ENCODE results near the gene EIF4A3.

The EIF4A3 gene

DNA sequence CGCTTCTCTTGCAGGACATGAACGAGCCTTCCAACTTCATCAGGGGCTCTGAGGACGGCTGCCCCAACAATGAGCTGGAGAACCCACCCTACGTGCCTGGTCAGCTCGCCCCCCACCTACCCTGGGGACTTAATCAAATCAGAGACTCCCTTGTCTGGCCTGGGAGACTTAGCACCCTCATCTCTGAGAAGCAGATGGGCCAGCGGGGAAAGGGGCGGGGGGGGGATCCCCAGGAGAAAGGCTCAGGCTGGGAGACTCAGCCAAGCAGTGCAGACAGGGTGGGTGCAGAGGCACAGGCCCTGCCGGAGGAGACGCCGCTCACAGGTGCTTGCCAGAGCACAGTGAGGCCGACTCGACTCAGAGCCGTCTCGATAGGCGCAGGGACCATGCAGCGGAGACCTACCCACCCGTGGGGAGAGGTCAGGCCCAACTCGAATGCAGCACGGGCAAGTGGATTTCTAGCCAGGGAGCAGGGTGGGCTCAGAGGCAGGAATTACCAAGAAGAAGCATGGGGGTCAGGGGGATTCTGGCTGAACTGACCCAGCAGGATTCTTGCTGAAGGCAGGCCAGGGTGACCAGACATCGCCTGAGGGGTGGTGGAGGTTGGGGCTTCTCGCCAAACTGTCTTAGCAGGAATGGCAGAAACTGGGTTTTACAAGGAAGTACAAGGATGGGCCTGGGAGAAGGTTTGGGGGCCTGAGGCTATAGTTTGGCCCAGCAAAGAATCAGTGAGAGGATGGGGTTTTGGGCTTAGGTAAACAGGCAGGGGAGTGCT, 35.8 kb downstream of the EIF4A3 start:
- no peak for DNase-seq

GRCh38 chr17:80110447-80110812, 36.5 kb downstream of the EIF4A3 start:
- DNase-seq = no peak

DNA sequence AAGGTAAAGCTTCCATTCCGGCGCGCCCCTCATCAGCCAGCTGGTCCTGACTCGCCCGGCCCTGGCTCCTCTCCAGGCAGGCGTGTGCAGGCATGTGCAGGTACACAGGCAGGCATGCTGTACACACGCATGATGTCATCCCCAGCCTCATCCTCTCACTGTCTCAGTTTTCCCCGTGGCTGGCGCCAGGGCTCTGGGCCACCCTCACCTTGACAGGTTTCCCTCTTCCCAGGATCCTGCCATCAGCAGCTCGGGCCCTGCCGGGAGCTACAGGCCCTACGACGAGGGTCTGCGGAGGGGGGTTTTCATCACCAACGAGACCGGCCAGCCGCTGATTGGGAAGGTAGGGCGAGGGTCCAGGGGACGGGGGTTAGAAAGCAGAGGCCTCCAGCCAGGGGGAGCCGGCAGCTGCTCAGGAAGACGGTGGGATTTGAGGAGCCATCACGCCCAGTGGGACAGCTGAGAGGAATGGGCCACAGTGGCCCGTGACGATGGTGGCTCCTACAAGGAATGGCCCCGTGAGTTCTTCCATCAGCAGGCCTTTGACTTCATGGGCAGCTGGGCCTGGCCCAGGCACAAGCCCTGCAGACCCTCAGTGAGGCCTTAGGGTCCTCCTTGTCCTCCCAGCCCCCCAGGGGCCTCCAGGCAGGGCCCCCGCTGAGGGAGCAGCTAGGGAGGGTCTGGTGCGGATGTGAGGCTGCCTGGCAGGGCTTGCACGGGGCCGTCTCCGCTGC, 37.0 kb downstream of the EIF4A3 start:
- DNase-seq = no peak

- no peak for DNase-seq
Measured at GRCh38 chr17:80109066-80109660, 37.8 kb downstream of the EIF4A3 start.

DNA sequence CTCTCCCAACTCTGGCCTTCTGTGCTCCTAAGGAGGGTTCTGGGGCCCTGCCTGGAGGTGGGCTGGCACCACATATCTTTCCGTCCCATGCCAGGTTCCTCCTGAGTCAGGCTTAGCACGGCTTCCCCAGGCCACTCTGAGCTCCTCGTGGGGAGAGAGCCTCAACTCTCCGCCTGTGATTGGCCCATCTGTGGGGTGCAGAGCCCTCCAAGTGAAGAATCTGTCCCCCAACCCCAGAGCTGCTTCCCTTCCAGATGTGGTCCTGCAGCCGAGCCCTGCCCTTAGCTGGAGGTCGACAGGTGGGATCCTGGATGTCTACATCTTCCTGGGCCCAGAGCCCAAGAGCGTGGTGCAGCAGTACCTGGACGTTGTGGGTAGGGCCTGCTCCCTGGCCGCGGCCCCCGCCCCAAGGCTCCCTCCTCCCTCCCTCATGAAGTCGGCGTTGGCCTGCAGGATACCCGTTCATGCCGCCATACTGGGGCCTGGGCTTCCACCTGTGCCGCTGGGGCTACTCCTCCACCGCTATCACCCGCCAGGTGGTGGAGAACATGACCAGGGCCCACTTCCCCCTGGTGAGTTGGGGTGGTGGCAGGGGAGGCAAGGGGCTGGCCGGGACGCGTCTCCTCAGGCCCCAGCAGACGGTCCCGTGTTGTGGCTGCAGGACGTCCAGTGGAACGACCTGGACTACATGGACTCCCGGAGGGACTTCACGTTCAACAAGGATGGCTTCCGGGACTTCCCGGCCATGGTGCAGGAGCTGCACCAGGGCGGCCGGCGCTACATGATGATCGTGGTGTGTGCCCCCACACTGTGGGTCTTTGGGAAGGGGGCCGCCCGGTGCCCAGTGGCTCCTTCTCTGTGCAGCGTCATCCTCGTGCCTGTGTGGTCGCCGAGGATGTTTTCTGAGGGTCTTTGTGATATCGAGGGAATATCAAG, 38.6 kb downstream of the EIF4A3 start:
- DNase-seq = no peak

DNA sequence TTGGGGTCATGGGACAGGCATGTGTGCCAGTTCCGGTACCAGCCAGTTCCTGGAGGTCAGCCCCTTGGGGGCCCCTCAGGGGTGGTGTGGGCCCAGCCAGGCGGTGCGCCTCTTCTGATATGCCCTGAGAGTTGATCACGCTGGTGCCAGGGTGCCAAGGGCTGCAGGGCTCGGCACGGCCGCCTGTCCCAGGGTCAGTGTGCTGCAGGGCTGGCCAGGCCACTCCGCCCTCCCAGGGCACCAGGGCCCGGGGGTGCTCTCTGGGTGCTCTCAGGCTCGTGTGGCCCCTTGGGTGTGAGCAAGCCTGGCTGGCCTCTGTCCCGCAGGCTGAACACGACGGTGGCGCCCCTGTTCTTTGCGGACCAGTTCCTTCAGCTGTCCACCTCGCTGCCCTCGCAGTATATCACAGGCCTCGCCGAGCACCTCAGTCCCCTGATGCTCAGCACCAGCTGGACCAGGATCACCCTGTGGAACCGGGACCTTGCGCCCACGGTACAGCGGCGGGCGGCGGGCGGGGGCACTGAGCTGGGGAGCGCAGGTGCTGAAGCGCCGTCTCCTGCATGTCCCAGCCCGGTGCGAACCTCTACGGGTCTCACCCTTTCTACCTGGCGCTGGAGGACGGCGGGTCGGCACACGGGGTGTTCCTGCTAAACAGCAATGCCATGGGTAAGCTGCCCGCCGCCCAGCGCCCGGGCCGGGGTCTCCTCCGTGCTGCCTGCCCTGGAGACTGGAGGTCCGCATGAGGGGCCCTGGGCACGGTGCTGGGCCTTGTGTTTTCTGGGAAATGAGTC, 39.5 kb downstream of the EIF4A3 start:
- no peak for DNase-seq

- DNase-seq = no peak
Measured at GRCh38 chr17:80106751-80107150, 40.2 kb downstream of the EIF4A3 start.

DNA sequence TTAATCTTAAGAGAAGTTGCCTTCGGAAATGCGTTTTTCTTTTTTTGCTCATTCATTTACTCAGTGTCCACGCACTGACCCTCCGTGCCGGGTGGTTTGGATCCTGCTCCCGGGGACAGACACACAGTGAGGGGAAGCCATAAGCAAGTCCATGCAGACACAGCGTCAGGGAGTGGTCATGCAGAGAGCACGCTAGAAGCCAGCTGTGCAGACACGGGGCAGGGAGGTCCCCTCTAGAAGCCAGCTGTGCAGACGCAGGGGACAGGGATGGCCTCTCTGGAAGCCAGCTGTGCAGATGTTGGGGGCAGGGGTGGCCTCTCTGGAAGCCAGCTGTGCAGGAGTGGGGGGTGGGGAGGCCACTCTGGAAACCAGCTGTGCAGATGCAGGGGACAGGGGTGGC, 40.8 kb downstream of the EIF4A3 start:
- DNase-seq = no peak

DNA sequence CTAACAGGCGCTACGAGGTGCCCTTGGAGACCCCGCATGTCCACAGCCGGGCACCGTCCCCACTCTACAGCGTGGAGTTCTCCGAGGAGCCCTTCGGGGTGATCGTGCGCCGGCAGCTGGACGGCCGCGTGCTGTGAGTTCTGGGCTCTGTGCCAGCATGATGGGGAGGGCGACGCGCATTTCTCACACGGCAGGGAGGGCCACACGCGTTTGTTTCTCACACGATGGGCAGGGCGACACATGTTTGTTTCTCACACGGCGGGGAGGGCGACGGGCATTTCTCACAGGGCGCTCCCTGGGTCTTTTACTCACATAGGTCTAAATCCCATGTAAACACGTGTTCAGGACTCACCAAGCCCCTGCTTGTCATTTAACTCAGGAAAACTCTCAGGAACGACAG, 41.2 kb downstream of the EIF4A3 start:
- DNase-seq = no peak

DNA sequence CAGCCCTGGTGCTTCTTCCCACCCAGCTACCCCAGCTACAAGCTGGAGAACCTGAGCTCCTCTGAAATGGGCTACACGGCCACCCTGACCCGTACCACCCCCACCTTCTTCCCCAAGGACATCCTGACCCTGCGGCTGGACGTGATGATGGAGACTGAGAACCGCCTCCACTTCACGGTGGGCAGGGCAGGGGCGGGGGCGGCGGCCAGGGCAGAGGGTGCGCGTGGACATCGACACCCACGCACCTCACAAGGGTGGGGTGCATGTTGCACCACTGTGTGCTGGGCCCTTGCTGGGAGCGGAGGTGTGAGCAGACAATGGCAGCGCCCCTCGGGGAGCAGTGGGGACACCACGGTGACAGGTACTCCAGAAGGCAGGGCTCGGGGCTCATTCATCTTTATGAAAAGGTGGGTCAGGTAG, 42.0 kb downstream of the EIF4A3 start:
- DNase-seq = no peak

- no peak for DNase-seq
Measured at GRCh38 chr17:80104321-80104955, 42.5 kb downstream of the EIF4A3 start.

DNA sequence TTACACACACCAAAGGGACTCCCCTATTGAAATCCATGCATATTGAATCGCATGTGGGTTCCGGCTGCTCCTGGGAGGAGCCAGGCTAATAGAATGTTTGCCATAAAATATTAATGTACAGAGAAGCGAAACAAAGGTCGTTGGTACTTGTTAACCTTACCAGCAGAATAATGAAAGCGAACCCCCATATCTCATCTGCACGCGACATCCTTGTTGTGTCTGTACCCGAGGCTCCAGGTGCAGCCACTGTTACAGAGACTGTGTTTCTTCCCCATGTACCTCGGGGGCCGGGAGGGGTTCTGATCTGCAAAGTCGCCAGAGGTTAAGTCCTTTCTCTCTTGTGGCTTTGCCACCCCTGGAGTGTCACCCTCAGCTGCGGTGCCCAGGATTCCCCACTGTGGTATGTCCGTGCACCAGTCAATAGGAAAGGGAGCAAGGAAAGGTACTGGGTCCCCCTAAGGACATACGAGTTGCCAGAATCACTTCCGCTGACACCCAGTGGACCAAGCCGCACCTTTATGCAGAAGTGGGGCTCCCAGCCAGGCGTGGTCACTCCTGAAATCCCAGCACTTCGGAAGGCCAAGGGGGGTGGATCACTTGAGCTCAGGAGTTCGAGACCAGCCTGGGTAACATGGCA, 43.4 kb downstream of the EIF4A3 start:
- DNase-seq = no peak

- no peak for DNase-seq
Measured at GRCh38 chr17:80102664-80103448, 44.1 kb downstream of the EIF4A3 start.

- no peak for DNase-seq
Measured at GRCh38 chr17:80101946-80102663, 44.8 kb downstream of the EIF4A3 start.

DNA sequence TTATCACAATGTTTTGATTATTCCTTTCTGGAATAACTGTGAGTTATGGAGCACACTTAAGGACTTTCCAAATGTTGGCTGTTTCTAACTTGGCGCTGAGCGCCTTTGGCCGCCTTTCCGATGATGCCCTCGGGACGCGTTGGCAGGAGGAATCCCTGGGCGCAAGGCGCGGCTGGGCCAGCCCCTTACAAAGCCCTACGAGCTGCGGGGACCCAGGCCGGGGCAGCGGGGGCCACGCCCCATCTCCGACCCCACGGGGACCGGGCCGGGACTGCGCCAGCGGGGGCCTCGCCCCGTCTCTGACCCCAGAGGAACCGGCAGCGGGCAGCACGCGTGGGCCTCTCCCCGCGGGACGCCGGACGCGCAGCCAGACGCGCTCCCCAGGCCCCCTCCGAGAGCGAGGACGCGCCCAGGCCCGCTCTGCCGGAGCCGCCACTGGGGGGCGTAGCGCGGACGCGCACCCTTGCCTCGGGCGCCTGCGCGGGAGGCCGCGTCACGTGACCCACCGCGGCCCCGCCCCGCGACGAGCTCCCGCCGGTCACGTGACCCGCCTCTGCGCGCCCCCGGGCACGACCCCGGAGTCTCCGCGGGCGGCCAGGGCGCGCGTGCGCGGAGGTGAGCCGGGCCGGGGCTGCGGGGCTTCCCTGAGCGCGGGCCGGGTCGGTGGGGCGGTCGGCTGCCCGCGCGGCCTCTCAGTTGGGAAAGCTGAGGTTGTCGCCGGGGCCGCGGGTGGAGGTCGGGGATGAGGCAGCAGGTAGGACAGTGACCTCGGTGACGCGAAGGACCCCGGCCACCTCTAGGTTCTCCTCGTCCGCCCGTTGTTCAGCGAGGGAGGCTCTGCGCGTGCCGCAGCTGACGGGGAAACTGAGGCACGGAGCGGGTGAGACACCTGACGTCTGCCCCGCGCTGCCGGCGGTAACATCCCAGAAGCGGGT, 45.6 kb downstream of the EIF4A3 start, which contains the start of gene GAA:
Gene GAA, plus strand, starts transcription at position 571 of the 935 bp plus-strand sequence. CDS start 3,006 bp downstream, outside the sequence.
- DNase-seq = peak; percentile 91

DNA sequence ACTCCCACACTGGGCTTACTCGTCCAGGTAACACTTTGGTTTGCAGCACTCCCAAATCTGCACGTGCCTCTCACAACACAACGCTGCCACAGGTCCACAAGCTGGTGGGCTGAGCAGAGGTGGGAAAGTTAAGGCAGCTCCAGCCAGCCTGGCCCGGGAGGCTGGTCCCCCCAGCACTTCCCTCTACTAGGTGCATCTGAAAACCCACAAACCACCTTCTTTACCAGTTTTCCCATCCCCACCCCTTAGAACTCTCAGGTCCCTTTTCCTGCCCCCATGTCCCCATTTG, 46.9 kb downstream of the EIF4A3 start:
- no peak for DNase-seq

DNA sequence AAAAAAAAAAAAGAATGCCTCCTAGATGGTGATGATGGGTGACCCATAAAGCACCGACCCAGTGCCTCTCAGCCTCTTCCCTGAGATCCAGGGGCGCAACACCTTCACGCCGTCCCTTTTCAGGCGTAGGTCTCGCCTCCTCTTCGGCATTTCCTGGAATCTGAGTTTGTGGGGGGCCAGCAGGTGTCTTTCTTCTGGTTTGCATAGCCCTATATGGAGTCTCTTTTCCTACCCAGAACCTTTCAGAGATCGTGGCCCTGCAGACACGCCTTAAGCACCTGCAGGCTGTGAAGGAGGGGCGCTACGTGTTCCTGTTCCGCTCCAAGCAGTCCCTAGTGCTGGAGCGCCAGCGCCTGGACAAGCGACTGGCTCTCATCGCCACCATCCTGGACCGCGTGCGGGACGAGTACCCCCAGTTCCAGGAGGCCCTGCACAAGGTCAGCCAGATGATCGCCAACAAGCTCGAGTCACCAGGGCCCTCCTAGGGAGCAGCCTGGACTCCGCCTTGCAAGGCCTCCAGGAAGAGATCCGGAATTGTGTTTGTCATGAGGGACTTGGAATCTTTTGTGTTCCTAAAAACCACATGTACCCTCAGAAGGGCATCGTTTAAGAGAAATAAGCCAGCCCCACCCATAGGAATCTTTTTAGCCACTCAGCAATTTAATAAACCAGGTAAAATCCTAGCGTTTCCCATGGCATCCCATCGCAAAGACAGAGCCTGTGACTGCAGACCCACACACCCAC, 47.5 kb downstream of the EIF4A3 start:
- DNase-seq = no peak

Data from activated CD8-positive, alpha-beta memory T cell treated with anti-CD3 and anti-CD28 coated beads, Interleukin-2, amount 50 U/mL, for 4 hours (primary cell).